ENCODE results near the gene POLR2L.

POLR2L gene

DNA sequence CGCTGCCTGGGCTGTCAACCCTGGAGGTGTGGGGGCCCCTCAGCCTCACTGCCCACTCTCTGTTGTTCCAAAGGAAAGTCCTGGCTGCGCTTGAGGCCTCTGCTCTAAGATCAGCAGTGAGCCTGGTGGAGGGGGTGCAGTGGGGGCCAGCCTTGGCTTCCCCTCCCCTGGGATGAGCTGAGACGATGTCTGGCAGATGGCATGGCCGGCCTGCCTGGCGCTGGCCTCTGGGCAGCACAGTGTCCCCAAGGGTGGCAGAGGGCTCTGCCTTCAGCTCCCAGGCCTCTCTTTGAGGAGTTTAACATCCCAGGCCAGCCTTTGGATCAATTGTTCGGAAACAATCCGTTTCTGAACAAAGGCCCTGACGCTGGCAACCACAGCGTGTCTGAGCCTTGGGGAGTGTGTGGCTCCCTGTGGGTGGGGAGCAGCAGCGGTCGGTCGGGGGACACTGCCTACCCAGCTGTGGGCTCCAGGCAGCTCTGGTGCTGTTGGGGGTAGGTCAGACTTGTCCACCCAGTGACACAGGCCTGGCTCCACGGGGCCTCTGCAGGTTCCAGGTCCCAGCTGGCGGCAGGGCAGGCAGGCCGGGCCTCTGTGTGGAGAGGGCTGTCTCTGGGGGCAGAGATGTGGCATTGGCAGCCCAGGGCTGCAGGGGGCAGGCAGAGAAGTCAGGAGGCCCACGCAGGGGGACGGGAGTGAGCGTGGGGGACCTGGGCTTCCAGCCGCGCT, 12.4 kb upstream of the POLR2L start:
- no peak for DNase-seq (ENCODE audit: low read depth)

GRCh38 chr11:853682-854448, 11.5 kb upstream of the POLR2L start:
- no peak for DNase-seq (ENCODE audit: low read depth)

- no peak for DNase-seq (ENCODE audit: low read depth)
These were observed 10.4 kb upstream of the POLR2L start for GRCh38 chr11:852762-853161.

- no peak for DNase-seq (ENCODE audit: low read depth)
These were observed 8.7 kb upstream of the POLR2L start for GRCh38 chr11:850775-851763.

GRCh38 chr11:849951-850774, 7.8 kb upstream of the POLR2L start:
- no peak for DNase-seq (ENCODE audit: low read depth)

DNA sequence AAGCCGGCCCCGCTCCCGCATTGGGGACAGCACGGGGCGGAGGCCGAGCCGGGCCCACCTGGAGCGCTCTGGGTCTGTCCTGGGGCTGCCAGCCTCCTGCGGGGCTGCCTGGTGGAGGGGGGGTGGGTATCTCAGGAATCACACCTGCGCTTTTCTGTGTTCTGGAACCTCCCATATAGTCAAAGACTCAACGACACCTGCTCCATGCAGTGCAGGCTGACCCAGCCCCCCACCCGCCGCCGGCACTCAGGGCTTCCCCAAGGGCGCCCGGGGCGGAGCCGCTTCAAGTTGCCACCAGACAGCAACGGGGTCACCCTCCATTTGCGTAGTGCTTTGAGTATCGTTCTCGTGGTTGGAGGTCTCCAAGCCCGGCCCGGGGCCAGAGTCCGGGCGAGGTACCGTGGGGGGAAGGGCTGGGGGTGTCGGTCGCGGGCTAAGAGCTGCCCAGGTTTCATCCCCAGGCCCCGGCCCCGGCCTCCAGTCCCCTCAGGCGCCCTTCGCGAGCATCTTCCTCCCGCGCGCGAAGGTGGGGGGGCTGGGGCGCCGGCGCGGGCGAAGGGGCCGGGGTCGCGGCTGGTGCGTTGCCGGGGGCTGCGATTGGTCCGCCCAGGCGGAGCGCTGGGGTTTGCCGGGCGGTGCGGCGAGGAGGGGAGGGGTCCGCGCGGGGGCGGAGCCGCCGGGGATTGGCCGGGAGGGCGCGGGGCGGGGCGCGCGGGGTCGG, 6.9 kb upstream of the POLR2L start:
- no peak for DNase-seq (ENCODE audit: low read depth)

DNA sequence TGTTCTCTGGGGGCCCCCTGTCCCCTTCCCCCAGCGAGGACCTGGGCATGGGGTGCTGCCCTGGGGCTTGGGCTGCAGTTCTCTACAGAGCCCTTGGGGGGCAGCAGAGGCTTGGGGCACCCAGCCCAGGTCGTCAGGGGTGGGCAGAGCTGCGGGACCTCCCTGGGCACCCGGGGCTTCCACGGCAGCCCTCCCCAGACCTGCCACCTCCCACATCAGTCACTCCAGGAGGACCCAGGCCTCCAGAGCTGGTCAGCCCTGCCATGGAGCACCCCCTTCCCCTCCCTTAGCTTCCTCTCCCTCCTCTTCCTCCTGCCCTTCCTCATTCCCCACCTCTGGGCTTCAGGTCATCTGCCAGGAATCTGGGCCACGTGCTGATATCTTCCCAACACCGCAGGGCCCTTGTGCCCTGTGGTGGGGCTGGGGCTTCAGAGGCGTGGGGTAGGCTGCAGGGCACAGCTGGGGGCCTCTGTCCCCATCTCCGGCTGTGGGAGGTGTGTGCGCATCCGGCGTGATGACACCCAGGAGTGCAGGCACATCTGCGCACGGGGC, 6.1 kb upstream of the POLR2L start:
- no peak for DNase-seq (ENCODE audit: low read depth)

DNA sequence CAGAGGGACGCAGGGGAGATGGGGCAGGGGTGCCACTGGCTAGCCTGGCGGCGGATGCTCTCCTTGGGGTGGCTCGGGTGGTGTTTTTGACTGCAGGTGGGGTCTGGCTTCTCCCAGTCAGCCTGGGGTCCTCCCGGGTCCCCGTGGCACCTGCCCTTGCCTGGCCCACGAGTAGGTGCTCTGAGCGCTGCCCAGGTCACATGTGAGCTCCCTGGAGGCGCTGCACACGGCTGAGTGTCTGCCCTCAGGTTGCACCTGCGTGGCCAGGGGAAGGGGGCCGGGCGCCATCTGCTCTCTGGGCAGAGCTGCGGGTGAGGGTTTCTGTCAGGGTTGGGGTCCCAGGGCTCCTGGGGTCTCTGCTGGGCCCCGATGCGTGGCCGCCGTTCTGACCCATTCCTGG, 5.5 kb upstream of the POLR2L start:
- no peak for DNase-seq (ENCODE audit: low read depth)

DNA sequence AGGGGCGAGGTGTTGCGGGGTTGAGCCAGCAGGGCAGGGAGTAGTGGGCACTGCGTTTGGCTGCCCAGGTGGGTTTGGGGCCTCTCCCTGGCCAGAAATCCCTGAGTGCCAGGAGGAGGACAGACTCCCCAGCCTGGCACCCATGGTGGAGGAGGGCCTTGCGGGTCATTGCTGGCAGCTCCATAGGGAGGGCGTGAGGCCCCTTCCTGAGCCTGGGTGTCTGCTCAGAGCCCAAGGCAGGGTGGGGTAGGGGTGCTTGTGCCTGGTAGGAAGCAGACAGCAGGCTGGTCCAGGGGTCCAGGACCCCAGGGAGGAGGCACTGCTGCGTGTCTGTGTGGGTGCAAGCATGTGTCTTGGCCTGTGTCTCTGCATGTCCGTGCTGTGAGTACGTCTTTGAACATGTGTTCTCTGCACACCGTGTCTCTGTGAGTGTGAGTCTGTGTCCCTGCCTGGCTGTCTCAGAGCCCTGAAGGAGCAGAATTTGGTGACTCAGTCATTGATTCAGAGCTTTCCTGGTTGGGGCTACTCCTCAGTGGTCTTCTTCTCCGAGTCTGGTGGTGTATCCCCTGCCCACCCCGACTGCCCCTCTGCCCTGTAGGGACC, 4.3 kb upstream of the POLR2L start:
- no peak for DNase-seq (ENCODE audit: low read depth)

- no peak for DNase-seq (ENCODE audit: low read depth)
These were observed 3.7 kb upstream of the POLR2L start for GRCh38 chr11:845872-846495.

DNA sequence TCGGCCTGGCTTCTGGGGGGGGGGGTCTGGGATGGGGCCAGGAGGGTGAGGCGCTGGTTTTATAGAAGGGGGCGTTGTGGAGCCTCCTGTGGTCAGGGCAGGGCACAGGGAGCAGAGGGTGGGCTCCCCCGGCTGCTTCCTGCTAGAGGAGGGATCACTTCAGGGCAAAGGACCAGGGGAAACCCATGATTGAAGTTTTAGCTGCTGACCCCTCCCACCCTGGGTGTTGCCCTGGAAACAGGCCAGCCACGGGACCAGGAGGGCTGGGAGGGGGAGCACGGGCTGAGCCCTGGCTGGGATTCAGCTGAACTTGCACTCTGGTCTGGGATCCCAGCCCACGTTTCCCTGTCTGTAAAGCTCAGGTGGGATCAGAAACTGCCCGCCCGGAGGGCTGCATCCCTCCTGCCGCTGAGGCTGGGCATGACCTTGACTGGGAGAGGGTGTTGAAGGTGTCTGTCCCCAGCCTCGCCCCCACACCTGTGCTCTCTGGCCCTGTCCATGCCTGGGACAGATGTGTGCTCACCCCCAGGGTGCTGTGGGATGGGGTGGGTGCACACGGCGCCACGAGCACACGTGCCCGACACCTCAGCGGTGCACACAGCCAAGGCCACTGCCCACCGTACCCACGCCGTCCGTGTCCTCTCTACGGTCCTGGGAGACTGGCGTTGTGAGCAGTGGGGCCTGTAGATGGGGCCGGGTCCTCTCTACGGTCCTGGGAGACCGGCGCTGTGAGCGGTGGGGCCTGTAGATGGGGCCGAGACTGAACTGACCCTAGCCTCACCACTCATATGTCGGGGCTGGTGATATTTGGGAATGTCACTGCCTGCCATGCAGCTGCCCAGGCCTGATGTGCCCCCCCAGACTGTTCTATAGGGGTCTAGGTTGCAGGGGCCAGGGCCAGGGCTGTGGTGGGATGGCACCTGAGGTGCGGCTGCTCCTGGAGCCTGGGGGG, 2.6 kb upstream of the POLR2L start:
- DNase-seq (ENCODE audit: low read depth) = peak; percentile 82

GRCh38 chr11:843818-844692, 1.7 kb upstream of the POLR2L start:
- DNase-seq (ENCODE audit: low read depth) = peak; percentile 89

DNA sequence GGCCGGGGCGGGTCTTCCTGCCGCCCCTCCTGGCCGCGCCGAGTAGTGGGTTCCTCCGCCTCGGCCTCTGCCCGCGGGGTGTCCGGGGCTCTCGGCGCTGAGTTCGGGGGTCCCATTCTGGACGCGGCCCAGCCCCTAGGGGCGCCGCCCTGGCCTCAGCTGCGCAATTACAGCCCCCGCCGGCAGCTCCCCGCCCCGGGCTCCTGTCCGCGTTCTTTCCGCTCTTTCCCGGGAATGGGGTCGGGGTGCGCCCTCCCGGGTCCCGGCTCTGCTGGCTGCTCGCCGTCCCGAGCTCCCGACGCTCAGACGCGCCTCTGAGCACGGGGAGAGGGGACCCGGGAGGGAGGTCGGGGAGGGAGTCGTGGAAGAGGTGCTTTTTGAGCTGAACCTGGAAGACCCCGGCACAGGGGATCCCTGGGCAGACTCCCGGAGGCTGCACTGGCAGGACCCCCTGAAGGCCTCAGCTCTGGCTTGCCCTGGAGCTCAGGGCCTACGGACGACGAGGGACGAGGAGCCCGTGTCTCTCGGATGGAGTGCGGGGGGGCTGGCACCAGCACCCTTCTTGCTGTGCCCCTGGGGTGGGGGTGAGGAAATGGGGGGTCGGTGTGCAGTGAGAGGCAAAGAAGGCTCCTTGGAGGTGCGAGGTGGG, 881 bp upstream of the POLR2L start:
- DNase-seq (ENCODE audit: low read depth) = no peak

GRCh38 chr11:841981-842369, 354 bp downstream of the POLR2L start:
- no peak for DNase-seq (ENCODE audit: low read depth)

DNA sequence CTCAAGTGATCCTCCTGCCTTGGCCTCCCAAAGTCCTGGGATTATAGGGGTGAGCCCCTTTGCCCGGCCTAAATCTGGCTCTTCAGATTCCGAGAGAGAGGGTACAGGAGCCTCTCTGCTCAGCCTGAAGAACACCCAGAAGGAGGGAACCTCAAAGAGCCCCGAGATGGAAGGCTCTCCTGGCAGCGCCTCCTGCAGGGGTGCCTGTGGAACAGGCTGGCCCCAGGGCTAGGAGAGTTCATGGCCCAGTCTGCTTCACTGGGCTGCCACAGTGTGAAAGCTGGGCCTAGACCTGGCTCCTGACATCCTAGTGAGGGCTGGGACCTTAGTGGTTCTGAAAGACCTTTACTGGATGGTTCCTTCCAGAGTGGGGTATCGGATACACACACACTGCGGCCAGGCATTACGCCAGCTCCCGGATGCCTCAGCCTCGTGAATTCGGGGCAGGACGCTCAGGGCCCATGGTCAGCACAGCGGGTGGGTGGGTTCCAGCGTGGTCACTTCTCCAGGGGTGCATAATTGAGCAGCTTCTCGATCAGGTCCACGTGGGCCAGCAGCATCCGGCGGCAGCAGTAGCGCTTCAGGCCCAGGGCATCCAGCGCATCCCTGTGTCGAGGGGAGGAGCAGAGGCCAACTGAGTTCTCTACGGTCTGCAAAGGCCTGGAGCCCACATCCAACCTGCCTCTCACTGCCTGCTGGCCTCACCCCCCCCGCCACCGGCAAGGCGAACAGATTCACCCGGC, 2.3 kb downstream of the POLR2L start:
- no peak for DNase-seq (ENCODE audit: low read depth)

GRCh38 chr11:839280-839623, 3.1 kb downstream of the POLR2L start:
- no peak for DNase-seq (ENCODE audit: low read depth)

All from iris pigment epithelial cell (primary cell).